HepG2 (cell line): ENCODE results near the gene MAP3K2. TPM values are rescaled to one million over a fixed set of nuclear protein-coding genes. Genes with fewer than 3 reads are reported as not detected.

Experiments
- ATAC-seq: fragments of 200-7000 bp; cut with Tn5 transposase; 3 replicates; pipeline ENCODE4 v1.9.1; 2020; ENCODE audit warnings: mild to moderate bottlenecking, moderate library complexity
- BruUV-seq: library from RNA; stranded (reverse); fragments of 400-500 nt; replicated peaks from 2 replicates; lab custom pipeline; 2021; lab: Mats Ljungman, UMichigan
- CTCF ChIA-PET: fragments of 300-600 bp; formaldehyde crosslinking; extraction: SDS; loops from one replicate; lab custom pipeline; 2021; ENCODE audit warnings: low total read pairs, inconsistent platforms, low intra/inter-chr PET ratio; lab: Yijun Ruan, JAX
- POLR2A ChIA-PET: fragments of 350-600 bp; sonication (Branson Sonifier 250); formaldehyde crosslinking; loops from one replicate; lab custom pipeline; 2020; ENCODE audit warnings: antibody characterized with exemption, inconsistent platforms; lab: Yijun Ruan, JAX
- DNase-seq: peaks from one replicate; pipeline ENCODE4 v3.0.0-alpha.2; 2015; ENCODE audit warnings: low spot score
- FAIRE-seq: peaks from 3 replicates; lab custom pipeline; 2011; peaks lifted over from hg19 to GRCh38; lab: Jason Lieb, UNC
- H2AFZ ChIP-seq: one replicate; pipeline ENCODE4 v1.6.1; 2011; ENCODE audit warnings: low read length, inconsistent platforms
- H3K27ac ChIP-seq: fragments of 300-600 bp; 3 replicates; pipeline ENCODE4 v1.8.0; 2011; ENCODE audit warnings: mixed run types, mild to moderate bottlenecking, mixed read lengths, low read length, inconsistent platforms; ENCODE audit not compliant: insufficient read depth; ENCODE audit errors: extremely low read length
- H3K27me3 ChIP-seq, 2 experiments: fragments of 200-600 bp in 1 of 2; 2 replicates in 1 of 2; 3 replicates in 1 of 2; pipeline versions ENCODE4 v1.6.0 to v1.8.0; 2011; ENCODE audit warnings: low read length in 2 of 2, mild to moderate bottlenecking in 2 of 2, moderate library complexity in 2 of 2, inconsistent platforms in 1 of 2; ENCODE audit not compliant: insufficient read depth in 2 of 2, control insufficient read depth in 1 of 2
- H3K36me3 ChIP-seq, 2 experiments: fragments of 200-600 bp in 1 of 2; replicated peaks in 1 of 2; 2 replicates in 1 of 2; 3 replicates in 1 of 2; pipeline versions ENCODE4 v1.5.1 to v1.8.0; 2011; ENCODE audit warnings: low read length in 2 of 2, inconsistent platforms in 1 of 2; ENCODE audit not compliant: insufficient read depth in 2 of 2, control insufficient read depth in 1 of 2
- H3K4me1 ChIP-seq: 2 replicates; pipeline ENCODE4 v1.5.1; 2012; ENCODE audit warnings: low read length, inconsistent platforms; ENCODE audit not compliant: insufficient read depth
- H3K4me2 ChIP-seq: 2 replicates; pipeline ENCODE4 v1.6.0; 2011; ENCODE audit warnings: low read depth, low read length, inconsistent platforms
- H3K4me3 ChIP-seq, 3 experiments: fragments of 200-600 bp in 1 of 3; sonication (generic), shearing (Covaris generic) in 1 of 3; replicated peaks in 1 of 3; 2 replicates each; pipeline ENCODE4 v1.5.1; 2011 to 2016; ENCODE audit warnings: low read length in 3 of 3, inconsistent platforms in 2 of 3, low read depth in 2 of 3, mild to moderate bottlenecking in 2 of 3, control low read depth in 1 of 3, mixed read lengths in 1 of 3; ENCODE audit not compliant: insufficient read depth in 1 of 3
- H3K79me2 ChIP-seq: one replicate; pipeline ENCODE4 v1.6.1; 2011; ENCODE audit warnings: low read length, inconsistent platforms; ENCODE audit not compliant: insufficient read depth
- H3K9ac ChIP-seq: 2 replicates; pipeline ENCODE4 v1.6.0; 2011; ENCODE audit warnings: mild to moderate bottlenecking, low read depth, low read length, inconsistent platforms; ENCODE audit not compliant: insufficient read depth
- H3K9me3 ChIP-seq: 2 replicates; pipeline ENCODE4 v1.5.1; 2012; ENCODE audit warnings: mild to moderate bottlenecking, low read length
- H4K20me1 ChIP-seq: 2 replicates; pipeline ENCODE4 v1.6.0; 2011; ENCODE audit warnings: inconsistent platforms, mild to moderate bottlenecking, low read length, moderate library complexity; ENCODE audit not compliant: insufficient read depth
- FOXA1 ChIP-seq, 2 experiments: fragments of 450-650 bp in 1 of 2; sonication (generic) in 1 of 2; formaldehyde crosslinking in 1 of 2; IDR thresholded peaks; 2 replicates each; pipeline versions ENCODE4 v1.4.0 to v1.6.1; 2016 to 2020; ENCODE audit warnings: missing genetic modification reagents in 1 of 2
- RBM22 ChIP-seq: fragments of 200-400 bp; formaldehyde crosslinking; optimal IDR thresholded peaks from 2 replicates; pipeline ENCODE3; 2017; ENCODE audit warnings: mild to moderate bottlenecking, low read length, moderate library complexity
- XRCC5 ChIP-seq: fragments of 200-400 bp; formaldehyde crosslinking; optimal IDR thresholded peaks from 2 replicates; pipeline ENCODE3; 2017; ENCODE audit warnings: mild to moderate bottlenecking, low read length
- WGBS: methylation state at CpG from one replicate; pipeline ENCODE4 v1.1.6; 2017; ENCODE audit warnings: low lambda C conversion rate; 5-methylcytosine and 5-hydroxymethylcytosine counted together
- in situ Hi-C: cut with HindIII; loops from 2 replicates; pipeline ENCODE4 v1.10.0; 2017; ENCODE audit warnings: low pct_unique_long_range_greater_than_20kb; ENCODE audit not compliant: extremely low pct_ligation_motif_present
- intact Hi-C: fragments of 100-400 bp; cut with micrococcal nuclease; formaldehyde crosslinking; loops from one replicate; pipeline ENCODE4 v1.10.0; 2022; ENCODE audit not compliant: unreplicated experiment
- polyA plus RNA-seq, 8 experiments: library from polyadenylated mRNA; depleted of rRNA in 3 of 8; stranded (reverse) in 7 of 8; unstranded in 1 of 8; fragments of >200 nt; fragmentation: Illumina TruSeq in 4 of 8; extraction: Trizol in 4 of 8; gene quantifications; 2 replicates each; pipeline versions ENCODE4 v1.2.1 to v1.2.3, GENCODE V29; 2011 to 2016; ENCODE audit warnings: low read depth in 4 of 8, missing spikeins in 1 of 8, mixed read lengths in 1 of 8; ENCODE audit not compliant: insufficient read depth in 1 of 8
- total RNA-seq, 5 experiments: library from RNA; depleted of rRNA; stranded (reverse); fragments of >200 nt; fragmentation: Illumina TruSeq; extraction: Trizol; gene quantifications; 2 replicates each; pipeline ENCODE4 v1.2.3, GENCODE V29; 2016; ENCODE audit warnings: low read depth in 1 of 5

Gene MAP3K2
- total and polyA plus RNA-seq, 2 of the 13 experiments (the other 11 are each of a cell fraction or from before 2014, with no cell fraction given), result 12.2 to 37.2 TPM

DNA sequence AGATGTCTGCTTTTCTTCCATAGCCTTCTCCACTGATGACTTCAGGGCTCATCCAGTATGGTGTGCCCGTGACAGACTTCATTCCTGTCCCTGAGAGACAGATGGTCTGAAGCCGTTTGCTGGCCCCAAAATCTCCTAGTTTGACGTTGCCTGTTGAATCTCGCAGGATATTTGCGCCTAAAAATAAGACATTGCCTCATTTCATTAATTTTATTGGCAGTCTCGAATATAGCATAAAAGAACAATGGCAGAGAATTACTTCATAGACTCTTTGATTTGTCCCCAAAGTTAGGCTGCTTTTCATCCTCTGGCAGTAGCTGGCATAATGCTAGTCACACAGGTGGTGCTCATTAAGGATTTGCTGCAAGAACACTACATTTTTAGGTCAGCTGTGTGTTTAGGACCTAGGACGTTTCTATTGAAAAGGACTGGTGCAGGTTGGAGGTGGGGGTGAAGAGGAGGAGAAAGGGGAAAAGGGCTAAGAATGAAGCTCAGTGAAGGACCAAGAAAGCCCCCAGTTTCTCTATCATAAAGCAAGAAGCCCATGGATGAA lies 79.1 kb downstream of the MAP3K2 start:
- Histone ChIP-seq H3K27ac (no peak overlapping the region), H3K27me3 (no peaks in the 10 kb centered on the region), H3K4me3 (no peak overlapping the region), H3K9ac (no peak overlapping the region), H3K4me1 (peaks cover 13% of the 10 kb centered on the region), H4K20me1 (no peaks in the 10 kb centered on the region), H3K4me2 (no peak overlapping the region), H3K36me3 (peaks cover 20 to 70% of the 10 kb centered on the region in 2 experiments), H3K79me2 (no peaks in the 10 kb centered on the region), H3K9me3 (no peaks in the 10 kb centered on the region), H2AFZ (no peak overlapping the region)
- DNase-seq (no peak), FAIRE-seq (no peak), ATAC-seq (no peak)
- no TSS peak for BruUV-seq
- intact Hi-C loops (no loop called here), in situ Hi-C loops (no loop called here)
- CTCF ChIA-PET, result no interaction called here
- WGBS, result 96% methylated on average over 7 of the region's 7 CpGs
- TF ChIP-seq RBM22, result peak; percentile 81
- no peak for TF ChIP-seq XRCC5
- POLR2A ChIA-PET, result interaction anchor here (1.1 kb wide), 1 partner anchor 15 kb away, joined by 5 read pairs; the partner anchor contains the start of gene ERCC3

DNA sequence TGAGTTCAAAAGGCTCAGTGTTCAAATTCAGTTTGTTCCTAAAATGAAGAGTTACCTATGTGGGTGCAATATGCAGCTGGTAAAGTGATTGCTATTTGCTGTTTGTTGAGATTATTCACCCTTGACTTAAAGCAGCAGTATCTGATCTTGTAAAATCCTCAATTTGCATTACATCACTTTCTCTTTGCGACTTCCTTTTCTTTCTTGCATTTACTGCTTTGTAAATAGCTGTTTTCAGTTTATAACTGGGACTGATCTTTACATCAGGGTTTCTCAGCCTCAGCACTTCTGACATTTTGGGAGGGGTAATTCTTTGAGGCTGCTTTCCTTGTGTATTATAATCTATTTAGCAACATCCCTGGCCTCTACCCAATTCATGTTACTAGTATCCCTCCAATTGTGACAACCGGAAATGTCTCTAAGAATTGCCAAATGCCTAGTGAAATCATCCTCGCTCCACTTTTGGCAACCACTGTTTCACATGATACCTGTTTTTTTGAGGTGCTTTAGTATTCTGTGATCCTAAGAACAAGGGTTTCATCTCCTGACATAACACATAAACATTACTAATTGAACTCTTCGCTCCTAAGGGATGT lies 81.7 kb downstream of the MAP3K2 start:
- H4K20me1 ChIP-seq, result no peaks in the 10 kb centered on the region
- intact Hi-C loops (no loop called here), in situ Hi-C loops (no loop called here)
- TF ChIP-seq FOXA1 (IDR thresholded peaks at IDR 0.05) (no peak), FOXA1 (CRISPR knock-in tag; IDR thresholded peaks at IDR 0.05) (no peak)
- H3K9ac ChIP-seq, result no peak overlapping the region
- 93% methylated on average over 4 of the region's 4 CpGs for WGBS
- H2AFZ ChIP-seq, result no peak overlapping the region
- no peaks in the 10 kb centered on the region for H3K79me2 ChIP-seq
- H3K27ac ChIP-seq, result no peak overlapping the region
- H3K4me3 ChIP-seq, result no peak overlapping the region
- H3K27me3 ChIP-seq, result no peaks in the 10 kb centered on the region
- no peak overlapping the region for H3K4me2 ChIP-seq
- H3K36me3 ChIP-seq, result peaks cover 10 to 47% of the 10 kb centered on the region in 2 experiments
- CTCF ChIA-PET, result no interaction called here
- peaks cover 3% of the 10 kb centered on the region for H3K4me1 ChIP-seq
- no peaks in the 10 kb centered on the region for H3K9me3 ChIP-seq
- ATAC-seq (no peak), FAIRE-seq (no peak), DNase-seq (no peak)
- POLR2A ChIA-PET, result interaction anchor here (1.2 kb wide), 1 partner anchor 12 kb away, joined by 3 read pairs; the partner anchor contains the start of gene ERCC3
- BruUV-seq, result no TSS peak
